AG09309 (cell line): ENCODE results near the gene NSD1.

Experiments
- DNase-seq: peaks from one replicate; pipeline ENCODE4 v3.0.0-alpha.2; 2010; ENCODE audit warnings: low read depth
- H3K4me3 ChIP-seq: 2 replicates; pipeline ENCODE4 v1.5.1; 2011; ENCODE audit warnings: mild to moderate bottlenecking, low read depth, low read length, moderate library complexity; ENCODE audit not compliant: control insufficient read depth
- TF ChIP-seq, protein P1 (sequence below): IDR thresholded peaks from 2 replicates; pipeline ENCODE4 v1.5.1; 2011; ENCODE audit warnings: mild to moderate bottlenecking, low read depth, low read length, inconsistent platforms; ENCODE audit not compliant: insufficient read depth, control insufficient read depth; ENCODE audit errors: missing control alignments

The NSD1 gene

DNA sequence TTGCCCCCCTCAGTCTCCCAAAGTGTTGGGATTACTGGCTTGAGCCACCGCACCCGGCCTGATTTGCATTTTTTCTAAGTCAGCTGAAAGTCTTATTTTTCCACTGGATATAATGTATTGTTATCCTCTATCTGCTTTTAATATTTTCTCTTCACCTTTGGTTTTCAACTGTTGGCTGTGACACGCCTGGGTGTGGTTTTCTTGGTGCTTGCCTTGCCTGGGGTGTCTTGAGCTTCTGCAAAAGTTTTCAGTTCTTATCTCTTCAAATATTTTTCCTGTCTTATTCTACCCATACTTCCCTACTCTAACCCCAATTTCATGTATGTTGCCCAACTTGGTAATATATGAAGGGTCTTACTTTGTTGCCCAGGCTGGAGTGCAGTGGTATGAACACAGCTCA is 182.4 kb downstream of the NSD1 start:
- TF ChIP-seq, protein P1, sequence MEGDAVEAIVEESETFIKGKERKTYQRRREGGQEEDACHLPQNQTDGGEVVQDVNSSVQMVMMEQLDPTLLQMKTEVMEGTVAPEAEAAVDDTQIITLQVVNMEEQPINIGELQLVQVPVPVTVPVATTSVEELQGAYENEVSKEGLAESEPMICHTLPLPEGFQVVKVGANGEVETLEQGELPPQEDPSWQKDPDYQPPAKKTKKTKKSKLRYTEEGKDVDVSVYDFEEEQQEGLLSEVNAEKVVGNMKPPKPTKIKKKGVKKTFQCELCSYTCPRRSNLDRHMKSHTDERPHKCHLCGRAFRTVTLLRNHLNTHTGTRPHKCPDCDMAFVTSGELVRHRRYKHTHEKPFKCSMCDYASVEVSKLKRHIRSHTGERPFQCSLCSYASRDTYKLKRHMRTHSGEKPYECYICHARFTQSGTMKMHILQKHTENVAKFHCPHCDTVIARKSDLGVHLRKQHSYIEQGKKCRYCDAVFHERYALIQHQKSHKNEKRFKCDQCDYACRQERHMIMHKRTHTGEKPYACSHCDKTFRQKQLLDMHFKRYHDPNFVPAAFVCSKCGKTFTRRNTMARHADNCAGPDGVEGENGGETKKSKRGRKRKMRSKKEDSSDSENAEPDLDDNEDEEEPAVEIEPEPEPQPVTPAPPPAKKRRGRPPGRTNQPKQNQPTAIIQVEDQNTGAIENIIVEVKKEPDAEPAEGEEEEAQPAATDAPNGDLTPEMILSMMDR = no peak
- no peak for DNase-seq
- no peak overlapping the region for H3K4me3 ChIP-seq

DNA sequence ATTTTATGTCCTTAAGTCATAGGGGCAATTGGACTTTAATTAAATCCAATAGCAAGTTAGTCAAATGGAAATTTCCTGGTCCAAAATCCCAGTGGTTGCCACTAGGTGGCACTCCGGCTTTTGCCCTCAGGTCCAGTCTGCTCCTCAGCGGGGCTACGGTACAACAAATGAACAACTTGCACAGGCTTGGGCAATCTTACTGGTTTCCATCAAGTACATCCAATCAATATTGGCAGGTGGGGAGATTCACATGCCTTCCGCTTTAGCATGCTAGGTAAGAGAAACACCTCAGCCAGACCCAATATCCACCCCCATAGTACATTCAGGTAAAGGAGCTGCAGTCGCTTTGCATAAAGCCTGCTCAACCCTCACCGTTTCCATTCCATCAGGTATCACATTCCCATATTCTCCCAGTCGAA is 184.4 kb downstream of the NSD1 start:
- no peak overlapping the region for H3K4me3 ChIP-seq
- DNase-seq = no peak
- TF ChIP-seq, protein P1 = peak; percentile 86

DNA sequence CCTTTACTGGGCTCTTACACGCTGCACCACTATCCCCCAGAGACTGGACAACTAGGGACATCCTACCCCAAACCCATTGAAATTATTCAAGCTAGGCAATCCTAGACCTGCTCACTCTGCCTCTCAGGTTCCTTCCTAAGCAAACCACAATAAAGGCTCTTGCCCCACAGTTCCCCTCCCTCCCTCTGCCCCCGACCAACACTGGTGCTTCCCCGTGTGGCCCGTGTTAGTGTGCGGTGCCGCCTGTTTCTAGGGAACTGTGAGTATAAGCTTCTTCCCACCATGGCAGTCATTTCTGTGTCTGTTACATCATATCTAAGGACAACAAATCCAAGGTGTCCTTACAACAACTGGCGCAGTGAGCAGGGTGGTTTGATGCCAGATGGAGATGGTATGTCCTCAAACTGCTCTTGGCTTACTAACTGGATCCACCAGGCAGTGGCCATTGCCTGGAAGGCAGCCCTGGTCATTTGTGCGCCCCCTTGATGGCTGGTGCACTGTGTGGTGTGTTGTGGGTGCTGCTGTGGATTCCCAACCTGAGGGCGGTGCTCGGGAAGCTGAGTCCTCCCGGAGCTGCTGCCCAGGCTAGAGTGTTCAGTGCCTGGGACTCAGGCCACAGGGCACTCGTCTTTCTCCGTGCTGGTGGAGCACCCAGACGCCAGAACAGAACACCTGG is 186.5 kb downstream of the NSD1 start:
- H3K4me3 ChIP-seq = no peak overlapping the region
- DNase-seq = no peak
- TF ChIP-seq, protein P1 = no peak

DNA sequence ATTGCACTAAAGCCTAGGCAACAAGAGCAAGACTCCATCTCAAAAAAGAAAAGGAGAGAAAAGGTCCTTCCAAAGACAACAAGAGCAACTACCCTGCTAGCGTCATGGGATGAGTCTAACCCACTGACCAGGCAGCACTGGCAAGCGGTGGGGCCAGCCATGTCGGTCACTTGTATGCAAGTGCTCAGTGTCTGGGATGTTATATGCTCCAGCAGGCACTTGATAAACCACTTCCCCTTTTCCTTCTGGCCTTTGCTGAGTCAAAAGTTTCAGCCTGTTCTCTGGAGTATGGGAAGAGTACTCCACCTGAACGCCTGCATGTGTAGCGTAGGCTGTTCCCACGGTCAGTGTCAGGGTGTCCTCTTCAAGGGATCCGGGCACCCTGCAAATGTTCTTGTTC is 187.3 kb downstream of the NSD1 start:
- TF ChIP-seq, protein P1 = no peak
- DNase-seq = no peak
- no peak overlapping the region for H3K4me3 ChIP-seq

DNA sequence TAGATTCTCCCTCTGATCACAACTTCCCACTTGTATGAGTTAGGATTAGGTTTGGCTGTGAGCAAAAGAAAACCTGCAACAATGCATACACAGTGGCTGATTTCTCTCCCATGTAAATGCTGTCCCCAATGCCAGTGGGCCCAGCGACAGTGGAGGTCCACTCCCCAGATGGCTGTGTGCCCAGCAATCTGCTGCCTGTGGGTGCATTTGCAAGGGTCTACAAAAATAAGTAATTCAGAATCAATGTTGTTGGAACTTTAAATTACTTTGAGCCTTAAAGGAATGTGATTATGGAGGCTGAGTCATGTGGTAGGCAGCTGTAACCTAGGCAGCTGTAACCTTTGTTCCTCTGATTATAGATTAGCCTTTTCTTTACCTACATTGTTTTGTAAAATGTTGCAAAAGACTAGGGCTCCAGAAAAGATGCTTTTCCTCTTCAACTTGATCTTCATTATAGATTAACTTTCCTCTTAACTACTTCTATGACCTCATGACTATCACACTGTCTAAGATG is 192.4 kb downstream of the NSD1 start:
- no peak overlapping the region for H3K4me3 ChIP-seq
- TF ChIP-seq, protein P1 = no peak
- DNase-seq = no peak

DNA sequence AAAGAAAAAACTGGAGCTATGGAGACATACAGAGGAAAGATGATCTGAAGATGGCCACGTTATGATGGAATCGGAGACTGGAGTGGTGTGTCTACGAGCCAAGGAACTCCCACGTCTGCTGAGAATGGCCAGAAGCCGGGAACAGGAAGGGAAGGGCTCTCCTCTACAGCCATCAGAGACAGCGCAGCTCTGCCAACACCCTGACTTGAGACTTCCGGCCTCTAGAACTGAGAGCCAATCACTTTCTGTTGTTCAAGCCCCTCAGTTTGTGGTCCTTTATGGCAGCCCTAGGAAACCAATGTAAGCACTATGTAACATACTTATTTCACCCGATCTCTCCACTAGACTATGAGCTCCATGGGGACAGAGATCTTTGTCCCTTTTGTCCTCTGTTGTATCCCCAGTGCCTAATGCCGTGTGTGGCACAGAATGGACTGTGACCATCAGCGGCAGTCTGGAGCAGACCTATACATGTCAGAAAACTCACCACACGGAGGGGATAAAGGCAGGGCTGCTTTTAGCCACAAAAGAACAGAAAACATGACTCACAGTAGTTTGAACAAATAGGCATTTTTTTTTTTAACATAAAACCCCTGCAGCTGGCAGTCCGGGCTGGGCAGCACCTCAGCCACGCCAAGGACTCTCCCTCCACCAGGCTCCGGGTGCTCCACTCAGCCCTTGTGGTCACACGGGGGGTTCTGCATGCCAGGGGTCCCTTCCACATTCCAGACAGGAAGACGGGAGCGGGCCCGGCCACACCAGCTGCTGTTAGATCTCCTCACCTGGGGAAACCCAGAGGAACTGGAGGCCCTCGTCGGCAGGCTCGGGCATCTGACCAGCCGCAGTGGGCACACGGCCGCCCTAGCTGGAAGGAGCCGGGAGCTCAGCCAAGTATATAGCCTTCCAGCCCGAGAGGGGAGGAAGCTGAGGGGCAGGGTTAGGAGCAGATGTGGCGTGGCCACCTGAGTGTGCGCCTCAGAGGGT is 194.3 kb downstream of the NSD1 start:
- H3K4me3 ChIP-seq = no peak overlapping the region; the same call in 1 of the 2 replicates
- TF ChIP-seq, protein P1 = no peak
- DNase-seq = no peak
